Breast epithelium (tissue), 3 donors: Measurements from ENCODE around the gene PDE6B.

Source experiments
- POLR2AphosphoS5 ChIP-seq, 3 donors: sonication (generic); formaldehyde crosslinking; IDR thresholded peaks; one replicate each; pipeline ENCODE4 v1.6.1; 2017; ENCODE audit warnings: antibody characterized with exemption in 3 of 3
- TF ChIP-seq, protein P1 (sequence below), 3 donors: fragments of 450-650 bp; IDR thresholded peaks; one replicate each; pipeline ENCODE4 v1.5.1; 2016 to 2017; ENCODE audit warnings: antibody characterized with exemption in 3 of 3, mild to moderate bottlenecking in 3 of 3, moderate library complexity in 3 of 3

- TF ChIP-seq, protein P1, sequence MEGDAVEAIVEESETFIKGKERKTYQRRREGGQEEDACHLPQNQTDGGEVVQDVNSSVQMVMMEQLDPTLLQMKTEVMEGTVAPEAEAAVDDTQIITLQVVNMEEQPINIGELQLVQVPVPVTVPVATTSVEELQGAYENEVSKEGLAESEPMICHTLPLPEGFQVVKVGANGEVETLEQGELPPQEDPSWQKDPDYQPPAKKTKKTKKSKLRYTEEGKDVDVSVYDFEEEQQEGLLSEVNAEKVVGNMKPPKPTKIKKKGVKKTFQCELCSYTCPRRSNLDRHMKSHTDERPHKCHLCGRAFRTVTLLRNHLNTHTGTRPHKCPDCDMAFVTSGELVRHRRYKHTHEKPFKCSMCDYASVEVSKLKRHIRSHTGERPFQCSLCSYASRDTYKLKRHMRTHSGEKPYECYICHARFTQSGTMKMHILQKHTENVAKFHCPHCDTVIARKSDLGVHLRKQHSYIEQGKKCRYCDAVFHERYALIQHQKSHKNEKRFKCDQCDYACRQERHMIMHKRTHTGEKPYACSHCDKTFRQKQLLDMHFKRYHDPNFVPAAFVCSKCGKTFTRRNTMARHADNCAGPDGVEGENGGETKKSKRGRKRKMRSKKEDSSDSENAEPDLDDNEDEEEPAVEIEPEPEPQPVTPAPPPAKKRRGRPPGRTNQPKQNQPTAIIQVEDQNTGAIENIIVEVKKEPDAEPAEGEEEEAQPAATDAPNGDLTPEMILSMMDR (IDR thresholded peaks at IDR 0.05) = no peak
- TF ChIP-seq POLR2AphosphoS5 (IDR thresholded peaks at IDR 0.05) = no peak
Observed at GRCh38 chr4:650951-651883, 25.8 kb downstream of the PDE6B start.
